ENCODE data around the gene EIF4G1. TPM values are rescaled to one million over a fixed set of nuclear protein-coding genes. Genes with fewer than 3 reads are reported as not detected.
A peak's percentile ranks its signal among the peaks of the same experiment; 100 is the strongest.

Gene EIF4G1
- total and polyA plus RNA-seq, 7 donors: 62.9 to 249 (median 168) TPM

GRCh38 chr3:184378651-184379357 is 64.4 kb downstream of the EIF4G1 start:
- Histone ChIP-seq H3K27me3 (peaks cover 3 to 36% (median 30%) of the 10 kb centered on the region in 3 donors), H3K27ac (peak overlapping the region; percentile 65 to 72 (median 70)), H3K9me3 (no peaks in the 10 kb centered on the region), H3K4me1 (peaks cover 0 to 23% (median 19%) of the 10 kb centered on the region in 4 donors), H3K36me3 (no peaks in the 10 kb centered on the region), H3K4me3 (peak overlapping the region in 2 of 4 donors; percentile 52 to 58)
- TF ChIP-seq CTCF (IDR thresholded peaks at IDR 0.05) (no peak), POLR2A (IDR thresholded peaks at IDR 0.05) (no peak), EP300 (IDR thresholded peaks at IDR 0.05) (no peak), POLR2AphosphoS5 (IDR thresholded peaks at IDR 0.05) (no peak)
- WGBS, 2 donors: 79 to 84% methylated on average over 10 of the region's 10 CpGs
- intact Hi-C loops (cut with DNase I): no loop called here
- peak; percentile 70 for DNase-seq

GRCh38 chr3:184379358-184380184 is 65.2 kb downstream of the EIF4G1 start, which contains the start of gene CHRD:
CHRD (plus strand) TSS chr3:184380054; CDS start chr3:184380319, 265 bp downstream.
- DNase-seq: peak; percentile 81
- Histone ChIP-seq H3K4me3 (peak within 1 kb of the TSS; percentile 25 to 58 (median 54)), H3K27ac (peak within 1 kb of the TSS; percentile 65 to 72 (median 70)), H3K9me3 (no peaks in the 10 kb centered on the region), H3K27me3 (peaks cover 3 to 36% (median 30%) of the 10 kb centered on the region in 3 donors), H3K4me1 (peaks cover 0 to 23% (median 19%) of the 10 kb centered on the region in 4 donors), H3K36me3 (no peaks in the 10 kb centered on the region)
- intact Hi-C loops (cut with DNase I): no loop called here
- WGBS, 2 donors: 11 to 19% methylated on average over 67 to 68 of the region's 71 CpGs
- no peak for TF ChIP-seq EP300 (IDR thresholded peaks at IDR 0.05)
- TF ChIP-seq CTCF (IDR thresholded peaks at IDR 0.05): no peak
- no peak for TF ChIP-seq POLR2AphosphoS5 (IDR thresholded peaks at IDR 0.05)

GRCh38 chr3:184380185-184380626 is 65.8 kb downstream of the EIF4G1 start:
- TF ChIP-seq POLR2A (IDR thresholded peaks at IDR 0.05): no peak
- Histone ChIP-seq H3K4me1 (peaks cover 0 to 23% (median 19%) of the 10 kb centered on the region in 4 donors), H3K27ac (peak overlapping the region; percentile 45 to 72 (median 54)), H3K4me3 (peak overlapping the region; percentile 25 to 58 (median 54)), H3K9me3 (no peaks in the 10 kb centered on the region), H3K27me3 (peaks cover 3 to 36% (median 30%) of the 10 kb centered on the region in 3 donors), H3K36me3 (no peaks in the 10 kb centered on the region)
- intact Hi-C loops (cut with DNase I): no loop called here
- peak; percentile 90 for DNase-seq
- WGBS, 2 donors: 1 to 2% methylated on average over 59 to 62 of the region's 62 CpGs

- intact Hi-C loops (cut with DNase I): no loop called here
- H3K4me3 ChIP-seq: peak overlapping the region; percentile 25 to 58 (median 54)
- TF ChIP-seq POLR2AphosphoS5 (IDR thresholded peaks at IDR 0.05) (no peak), CTCF (IDR thresholded peaks at IDR 0.05) (no peak), POLR2A (IDR thresholded peaks at IDR 0.05) (no peak), EP300 (IDR thresholded peaks at IDR 0.05) (no peak)
- no peaks in the 10 kb centered on the region for H3K36me3 ChIP-seq
- H3K9me3 ChIP-seq: no peaks in the 10 kb centered on the region
- DNase-seq: peak; percentile 64
- peaks cover 0 to 23% (median 19%) of the 10 kb centered on the region in 4 donors for H3K4me1 ChIP-seq
- H3K27ac ChIP-seq: peak overlapping the region; percentile 45 to 72 (median 54)
- peaks cover 3 to 36% (median 30%) of the 10 kb centered on the region in 3 donors for H3K27me3 ChIP-seq
- 2 to 3% methylated on average over 42 of the region's 42 CpGs for WGBS, 2 donors
Observed at GRCh38 chr3:184380627-184381260, 66.3 kb downstream of the EIF4G1 start.

All from sigmoid colon (tissue), 7 donors.